B cell (primary cell): ENCODE results near the gene STK40. TPM values are rescaled to one million over a fixed set of nuclear protein-coding genes. Genes with fewer than 3 reads are reported as not detected.

ENCODE experiments used
- ATAC-seq: fragments of 200-7000 bp; cut with Tn5 transposase; one replicate; pipeline ENCODE4 v1.10.0; 2021; ENCODE audit warnings: low read depth, mild to moderate bottlenecking, moderate number of reproducible peaks, moderate library complexity
- CTCF ChIA-PET: fragments of 350-600 bp; sonication (Branson Sonifier 250); formaldehyde crosslinking; loops from one replicate; lab custom pipeline; 2021; ENCODE audit warnings: antibody characterized with exemption, inconsistent platforms; lab: Charles Lee
- POLR2A ChIA-PET: fragments of 350-600 bp; sonication (Branson Sonifier 250); formaldehyde crosslinking; loops from one replicate; lab custom pipeline; 2021; ENCODE audit warnings: antibody characterized with exemption; lab: Charles Lee
- DNase-seq: peaks from one replicate; pipeline ENCODE4 v3.0.0; 2013
- H2AFZ ChIP-seq: 2 replicates; pipeline ENCODE4 v1.6.1; 2012; ENCODE audit warnings: mild to moderate bottlenecking, low read depth, low read length; ENCODE audit not compliant: insufficient read depth, poor library complexity, severe bottlenecking
- H3K27ac ChIP-seq, 2 donors: 1 replicate in 1 of 2; 2 replicates in 1 of 2; pipeline ENCODE4 v1.5.1; 2012 to 2013; ENCODE audit warnings: low read length in 2 of 2, mild to moderate bottlenecking in 2 of 2, moderate library complexity in 1 of 2
- H3K27me3 ChIP-seq, 4 experiments: fragments of 200-600 bp in 1 of 4; sonication (generic) in 1 of 4; replicated peaks in 1 of 4; 1 replicate in 2 of 4; 2 replicates in 2 of 4; pipeline versions ENCODE4 v1.6.1 to v1.7.0; 2013 to 2016; ENCODE audit warnings: low read length in 3 of 4, mild to moderate bottlenecking in 2 of 4, mixed read lengths in 1 of 4, moderate library complexity in 1 of 4; ENCODE audit not compliant: insufficient read depth in 4 of 4, control insufficient read depth in 3 of 4; ENCODE audit errors: control extremely low read depth in 1 of 4
- H3K36me3 ChIP-seq, 2 experiments: replicated peaks in 1 of 2; 1 replicate in 1 of 2; 2 replicates in 1 of 2; pipeline versions ENCODE4 v1.6.1 to v1.7.1; 2013; ENCODE audit warnings: low read length in 1 of 2; ENCODE audit not compliant: insufficient read depth in 2 of 2, control insufficient read depth in 1 of 2; ENCODE audit errors: control extremely low read depth in 1 of 2, extremely low read depth in 1 of 2
- H3K4me1 ChIP-seq, 2 donors: fragments of 200-600 bp in 1 of 2; sonication (generic) in 1 of 2; 1 replicate in 1 of 2; 2 replicates in 1 of 2; pipeline versions ENCODE4 v1.5.1 to v1.6.1; 2013 to 2017; ENCODE audit warnings: low read length in 2 of 2; ENCODE audit not compliant: control insufficient read depth in 2 of 2, insufficient read depth in 2 of 2
- H3K4me2 ChIP-seq: replicated peaks from 2 replicates; pipeline ENCODE3; 2012; ENCODE audit warnings: mild to moderate bottlenecking, low read depth, low read length; ENCODE audit not compliant: poor library complexity, severe bottlenecking
- H3K4me3 ChIP-seq, 5 experiments: fragments of 200-600 bp in 1 of 5; sonication (generic) in 1 of 5; 1 replicate in 3 of 5; 2 replicates in 2 of 5; pipeline versions ENCODE4 v1.5.1 to v1.7.0; 2011 to 2016; ENCODE audit warnings: low read length in 4 of 5, mild to moderate bottlenecking in 4 of 5, low read depth in 2 of 5, control low read depth in 1 of 5, moderate library complexity in 1 of 5; ENCODE audit not compliant: insufficient read depth in 1 of 5; ENCODE audit errors: control extremely low read depth in 1 of 5, extremely low read depth in 1 of 5
- H3K79me2 ChIP-seq: fragments of 200-600 bp; sonication (generic); one replicate; pipeline ENCODE4 v1.6.0; 2016; ENCODE audit warnings: low read length; ENCODE audit not compliant: control insufficient read depth, insufficient read depth
- H3K9ac ChIP-seq: fragments of 200-600 bp; sonication (generic); 2 replicates; pipeline ENCODE4 v1.6.1; 2017; ENCODE audit warnings: mild to moderate bottlenecking, low read length, moderate library complexity
- H3K9me3 ChIP-seq, 3 donors: one replicate each; pipeline versions ENCODE4 v1.6.1 to v1.7.1; 2013; ENCODE audit warnings: low read length in 2 of 3; ENCODE audit not compliant: control insufficient read depth in 2 of 3, insufficient read depth in 1 of 3; ENCODE audit errors: control extremely low read depth in 1 of 3
- H4K20me1 ChIP-seq: 2 replicates; pipeline ENCODE4 v1.6.0; 2012; ENCODE audit warnings: mild to moderate bottlenecking, low read length; ENCODE audit not compliant: insufficient read depth, control insufficient read depth, poor library complexity, severe bottlenecking
- H3K27ac Mint-ChIP-seq: one replicate; pipeline ENCODE4 v1.8.0; 2021; ENCODE audit warnings: mixed read lengths
- H3K27me3 Mint-ChIP-seq: one replicate; pipeline ENCODE4 v1.8.0; 2021; ENCODE audit warnings: mixed read lengths
- H3K4me1 Mint-ChIP-seq: one replicate; pipeline ENCODE4 v1.8.0; 2021; ENCODE audit warnings: mixed read lengths
- H3K4me3 Mint-ChIP-seq: one replicate; pipeline ENCODE4 v1.8.0; 2021; ENCODE audit warnings: mixed read lengths
- H3K9me3 Mint-ChIP-seq: one replicate; pipeline ENCODE4 v1.8.0; 2022; ENCODE audit warnings: mixed read lengths; ENCODE audit not compliant: insufficient read depth
- EZH2 ChIP-seq: IDR thresholded peaks from 2 replicates; pipeline ENCODE4 v1.6.1; 2012; ENCODE audit warnings: borderline replicate concordance, low read depth, mild to moderate bottlenecking, moderate library complexity, low read length; ENCODE audit not compliant: insufficient read depth, poor library complexity, severe bottlenecking
- WGBS: methylation state at CpG from one replicate; pipeline ENCODE4 v1.1.5; 2013; ENCODE audit warnings: missing lambda C conversion rate; ENCODE audit not compliant: insufficient coverage; 5-methylcytosine and 5-hydroxymethylcytosine counted together
- intact Hi-C: fragments of 100-400 bp; cut with micrococcal nuclease; formaldehyde crosslinking; loops from one replicate; pipeline ENCODE4 v1.10.0; 2022
- polyA plus RNA-seq: library from polyadenylated mRNA; depleted of rRNA; stranded (reverse); fragments of >200 nt; gene quantifications from 2 replicates; pipeline ENCODE4 v1.2.3, GENCODE V29; 2012
- total RNA-seq, 2 donors: library from RNA; stranded (reverse); fragments of 120-200 nt in 1 of 2; gene quantifications; 1 replicate in 1 of 2; 2 replicates in 1 of 2; pipeline versions ENCODE4 v1.2.3 to v1.2.4, GENCODE V29; 2013 to 2022
- TF ChIP-seq, protein P1 (sequence below): fragments of 200-600 bp; IDR thresholded peaks from one replicate; pipeline ENCODE4 v1.8.0; 2022; ENCODE audit warnings: antibody characterized with exemption, mild to moderate bottlenecking

Gene STK40
- total and polyA plus RNA-seq, 2 donors (not counting 1 experiment from before 2014, with no cell fraction given) = 53.1 to 69.1 TPM

- no peak for ATAC-seq
- Histone ChIP-seq H2AFZ (no peak overlapping the region), H3K27ac (no peak overlapping the region), H4K20me1 (peaks cover 20% of the 10 kb centered on the region), H3K4me1 (peaks cover 10 to 33% of the 10 kb centered on the region in 2 donors), H3K79me2 (no peaks in the 10 kb centered on the region), H3K36me3 (peaks cover 4 to 59% of the 10 kb centered on the region in 2 experiments), H3K4me3 (no peak overlapping the region), H3K27me3 (no peaks in the 10 kb centered on the region), H3K9me3 (no peaks in the 10 kb centered on the region), H3K9ac (no peak overlapping the region), H3K4me2 (no peak overlapping the region)
- intact Hi-C loops = no loop called here
- ChIA-PET POLR2A (no interaction called here), CTCF (interaction anchor here (0.9 to 1.5 kb wide), 2 partner anchors 12 to 18 kb away, joined by 3 read pairs; no protein-coding TSS in a partner anchor)
- Mint-ChIP-seq H3K4me3 (peak overlapping the region; percentile 29), H3K27me3 (no peaks in the 10 kb centered on the region), H3K4me1 (peaks cover 34% of the 10 kb centered on the region), H3K27ac (peak overlapping the region; percentile 63), H3K9me3 (no peaks in the 10 kb centered on the region)
- TF ChIP-seq EZH2 = no peak
- TF ChIP-seq, protein P1, sequence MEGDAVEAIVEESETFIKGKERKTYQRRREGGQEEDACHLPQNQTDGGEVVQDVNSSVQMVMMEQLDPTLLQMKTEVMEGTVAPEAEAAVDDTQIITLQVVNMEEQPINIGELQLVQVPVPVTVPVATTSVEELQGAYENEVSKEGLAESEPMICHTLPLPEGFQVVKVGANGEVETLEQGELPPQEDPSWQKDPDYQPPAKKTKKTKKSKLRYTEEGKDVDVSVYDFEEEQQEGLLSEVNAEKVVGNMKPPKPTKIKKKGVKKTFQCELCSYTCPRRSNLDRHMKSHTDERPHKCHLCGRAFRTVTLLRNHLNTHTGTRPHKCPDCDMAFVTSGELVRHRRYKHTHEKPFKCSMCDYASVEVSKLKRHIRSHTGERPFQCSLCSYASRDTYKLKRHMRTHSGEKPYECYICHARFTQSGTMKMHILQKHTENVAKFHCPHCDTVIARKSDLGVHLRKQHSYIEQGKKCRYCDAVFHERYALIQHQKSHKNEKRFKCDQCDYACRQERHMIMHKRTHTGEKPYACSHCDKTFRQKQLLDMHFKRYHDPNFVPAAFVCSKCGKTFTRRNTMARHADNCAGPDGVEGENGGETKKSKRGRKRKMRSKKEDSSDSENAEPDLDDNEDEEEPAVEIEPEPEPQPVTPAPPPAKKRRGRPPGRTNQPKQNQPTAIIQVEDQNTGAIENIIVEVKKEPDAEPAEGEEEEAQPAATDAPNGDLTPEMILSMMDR = no peak
- no CpG with 5 or more reads among the region's 5 CpGs for WGBS
- no peak for DNase-seq
Measured at GRCh38 chr1:36303244-36303643, 82.5 kb downstream of the STK40 start.

DNA sequence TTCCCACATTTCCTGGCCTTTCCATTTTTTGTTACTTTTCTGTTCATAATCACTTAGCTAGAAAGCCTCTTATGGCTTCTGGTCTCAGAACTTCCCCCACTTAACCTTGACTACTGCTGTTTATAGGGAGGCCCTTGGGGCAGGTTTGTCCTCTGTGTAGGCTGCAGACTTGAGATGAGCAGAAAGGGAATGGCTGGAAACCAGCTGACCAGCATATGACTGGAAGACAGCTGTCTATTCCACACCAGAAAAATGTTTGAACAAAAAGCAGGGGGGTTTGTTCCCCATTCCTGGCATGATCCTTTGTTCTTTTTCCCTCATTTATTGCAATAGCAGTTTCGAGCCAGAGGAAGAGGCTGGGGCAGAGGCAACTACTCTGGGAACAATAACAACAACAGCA, 84.5 kb downstream of the STK40 start:
- ATAC-seq (no peak), DNase-seq (no peak)
- no peaks in the 10 kb centered on the region for H3K9me3 Mint-ChIP-seq
- Histone ChIP-seq H3K9me3 (no peaks in the 10 kb centered on the region), H3K27ac (no peak overlapping the region), H4K20me1 (peaks cover 29% of the 10 kb centered on the region), H3K79me2 (no peaks in the 10 kb centered on the region), H3K36me3 (peaks cover 4 to 77% of the 10 kb centered on the region in 2 experiments), H3K27me3 (no peaks in the 10 kb centered on the region), H2AFZ (no peak overlapping the region), H3K9ac (no peak overlapping the region), H3K4me3 (no peak overlapping the region), H3K4me2 (no peak overlapping the region), H3K4me1 (peaks cover 3 to 22% of the 10 kb centered on the region in 2 donors)
- intact Hi-C loops = no loop called here
- ChIA-PET POLR2A (no interaction called here), CTCF (interaction anchor here (1.1 to 2.3 kb wide), 2 partner anchors 9 to 151 kb away, joined by 3 to 10 read pairs; partner anchors contain the start of gene TRAPPC3)
- no peak for TF ChIP-seq EZH2
- TF ChIP-seq, protein P1 = no peak
- no peaks in the 10 kb centered on the region for H3K27me3 Mint-ChIP-seq
- H3K4me3 Mint-ChIP-seq = no peak overlapping the region
- WGBS = no CpG with 5 or more reads among the region's 1 CpG
- peaks cover 26% of the 10 kb centered on the region for H3K4me1 Mint-ChIP-seq
- no peak overlapping the region for H3K27ac Mint-ChIP-seq
